Nephron progenitor cell (in vitro differentiated cells): ENCODE measurements around the gene LTA.

Source experiments
- DNase-seq: peaks from one replicate; pipeline ENCODE4 v3.0.0; 2021
- H3K27ac Mint-ChIP-seq: 2 replicates; pipeline ENCODE4 v1.8.0; 2021; ENCODE audit warnings: mild to moderate bottlenecking, moderate library complexity, mixed read lengths
- H3K27me3 Mint-ChIP-seq: 2 replicates; pipeline ENCODE4 v1.8.0; 2021; ENCODE audit warnings: mild to moderate bottlenecking, low read depth, mixed read lengths; ENCODE audit not compliant: poor library complexity
- H3K36me3 Mint-ChIP-seq: 2 replicates; pipeline ENCODE4 v1.8.0; 2021; ENCODE audit warnings: low read depth, mixed read lengths
- H3K4me1 Mint-ChIP-seq: 2 replicates; pipeline ENCODE4 v1.8.0; 2021; ENCODE audit warnings: mixed read lengths
- H3K4me3 Mint-ChIP-seq: 2 replicates; pipeline ENCODE4 v1.8.0; 2021; ENCODE audit warnings: mild to moderate bottlenecking, moderate library complexity, mixed read lengths
- H3K9me3 Mint-ChIP-seq: 2 replicates; pipeline ENCODE4 v1.8.0; 2021; ENCODE audit warnings: mild to moderate bottlenecking, moderate library complexity, mixed read lengths
- CTCF ChIP-seq: fragments of 200-600 bp; sonication (generic); IDR thresholded peaks from 2 replicates; pipeline ENCODE4 v1.5.0; 2021; ENCODE audit warnings: antibody characterized with exemption

LTA gene

GRCh38 chr6:31615748-31616147, 43.7 kb downstream of the LTA start:
- no peaks in the 10 kb centered on the region for H3K36me3 Mint-ChIP-seq
- TF ChIP-seq CTCF, result no peak
- DNase-seq, result no peak
- H3K4me3 Mint-ChIP-seq, result peak overlapping the region; percentile 7
- H3K9me3 Mint-ChIP-seq, result peaks cover 8% of the 10 kb centered on the region
- peaks cover 49% of the 10 kb centered on the region for H3K4me1 Mint-ChIP-seq
- H3K27me3 Mint-ChIP-seq, result peaks cover 6% of the 10 kb centered on the region
- H3K27ac Mint-ChIP-seq, result no peak overlapping the region

- DNase-seq, result no peak
- Mint-ChIP-seq H3K4me1 (peaks cover 53% of the 10 kb centered on the region), H3K4me3 (no peak overlapping the region), H3K9me3 (peaks cover 8% of the 10 kb centered on the region), H3K27ac (no peak overlapping the region), H3K36me3 (peaks cover under 1% of the 10 kb centered on the region), H3K27me3 (no peaks in the 10 kb centered on the region)
- no peak for TF ChIP-seq CTCF
Observed at GRCh38 chr6:31617010-31617409, 44.9 kb downstream of the LTA start.

GRCh38 chr6:31619805-31620585, 47.9 kb downstream of the LTA start:
- peaks cover 8% of the 10 kb centered on the region for H3K9me3 Mint-ChIP-seq
- peaks cover 53% of the 10 kb centered on the region for H3K4me1 Mint-ChIP-seq
- H3K4me3 Mint-ChIP-seq, result peak overlapping the region; percentile 95
- TF ChIP-seq CTCF, result no peak
- H3K36me3 Mint-ChIP-seq, result peaks cover 27% of the 10 kb centered on the region
- no peaks in the 10 kb centered on the region for H3K27me3 Mint-ChIP-seq
- DNase-seq, result peak; percentile 94
- peak overlapping the region; percentile 100 for H3K27ac Mint-ChIP-seq

GRCh38 chr6:31620586-31621319, 48.7 kb downstream of the LTA start, which contains the start of gene PRRC2A:
TSS of gene PRRC2A (plus strand) at chr6:31620715. CDS start at chr6:31622790, 2,075 bp downstream.
- no peaks in the 10 kb centered on the region for H3K27me3 Mint-ChIP-seq
- peaks cover 8% of the 10 kb centered on the region for H3K9me3 Mint-ChIP-seq
- TF ChIP-seq CTCF, result no peak
- peak within 1 kb of the TSS; percentile 100 for H3K27ac Mint-ChIP-seq
- H3K4me3 Mint-ChIP-seq, result peak within 1 kb of the TSS; percentile 95
- peaks cover 35% of the 10 kb centered on the region for H3K36me3 Mint-ChIP-seq
- peak; percentile 96 for DNase-seq
- peaks cover 46% of the 10 kb centered on the region for H3K4me1 Mint-ChIP-seq

GRCh38 chr6:31621320-31621939, 49.3 kb downstream of the LTA start:
- no peak for DNase-seq
- no peaks in the 10 kb centered on the region for H3K27me3 Mint-ChIP-seq
- H3K4me1 Mint-ChIP-seq, result peaks cover 39% of the 10 kb centered on the region
- peak overlapping the region; percentile 95 for H3K27ac Mint-ChIP-seq
- TF ChIP-seq CTCF, result no peak
- H3K9me3 Mint-ChIP-seq, result peaks cover 8% of the 10 kb centered on the region
- H3K4me3 Mint-ChIP-seq, result peak overlapping the region; percentile 95
- peaks cover 42% of the 10 kb centered on the region for H3K36me3 Mint-ChIP-seq
